HT1080 (cell line): ENCODE measurements around the gene HIP1R. TPM values are rescaled to one million over a fixed set of nuclear protein-coding genes. Genes with fewer than 3 reads are reported as not detected.
A peak's percentile ranks its signal among the peaks of the same experiment; 100 is the strongest.
"Not testable (repeated sequence)": the region's sequence is repeated elsewhere in the genome, so short reads cannot be mapped to it uniquely, and the experiment has no call there.

Experiments used
- DNase-seq: peaks from one replicate; pipeline ENCODE4 v3.0.0-alpha.2; 2015; ENCODE audit warnings: low read depth
- total RNA-seq: library from RNA; depleted of rRNA; stranded (reverse); fragments of >200 nt; shearing (Covaris generic); gene quantifications from 2 replicates; pipeline ENCODE4 v1.2.3, GENCODE V29; 2014

The HIP1R gene
- total RNA-seq, 1 experiment from 2014 or later: 30.1 TPM

DNA sequence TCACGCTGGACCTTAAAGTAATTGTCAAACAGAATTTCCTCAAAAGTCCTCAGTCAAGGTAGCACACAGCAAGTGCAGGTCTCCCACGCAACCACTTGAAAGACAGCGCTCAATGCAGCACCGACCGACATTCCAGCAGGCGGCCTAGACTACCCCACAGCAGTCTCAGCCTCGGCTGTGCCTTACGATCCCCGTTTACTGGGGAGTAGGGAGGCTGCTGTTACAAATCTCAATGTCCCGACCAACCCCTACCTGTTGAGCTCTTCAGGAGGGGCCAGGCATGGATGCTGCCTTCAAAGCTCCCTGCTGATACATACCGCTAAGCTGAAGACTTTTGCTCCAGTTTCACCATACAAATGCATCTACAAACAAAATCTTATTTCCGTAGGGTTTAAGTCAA lies 38.8 kb downstream of the HIP1R start:
- DNase-seq: no peak

DNA sequence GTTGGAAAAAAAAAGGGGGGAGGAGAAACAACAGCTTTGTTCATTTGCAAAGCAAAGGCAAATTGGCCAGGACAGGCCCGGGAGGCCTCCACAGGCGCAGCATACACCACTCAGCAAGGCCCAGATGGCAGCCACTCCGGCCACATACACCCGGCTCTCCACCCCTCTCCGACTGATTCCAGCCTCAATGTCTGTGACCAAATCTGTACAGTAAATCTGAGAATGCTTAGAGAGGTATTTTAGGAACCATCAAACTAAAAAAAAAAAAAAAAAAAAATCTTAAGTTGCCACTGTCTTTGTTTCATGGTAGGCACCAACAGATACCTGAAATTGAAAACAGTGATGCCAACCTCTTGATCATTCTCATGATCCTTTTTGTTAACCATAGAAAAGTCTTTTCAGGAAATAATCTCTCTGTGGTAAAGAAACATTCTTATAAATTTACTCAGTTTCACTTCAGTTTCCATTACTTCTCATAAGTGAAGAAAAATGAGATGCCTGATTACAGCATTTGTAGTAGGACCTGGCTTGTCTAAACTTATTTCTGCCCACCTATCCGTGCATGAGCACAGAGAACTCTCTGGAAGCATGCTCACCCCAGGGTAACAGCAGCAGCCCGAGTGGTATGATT lies 40.4 kb downstream of the HIP1R start:
- DNase-seq: no peak

DNA sequence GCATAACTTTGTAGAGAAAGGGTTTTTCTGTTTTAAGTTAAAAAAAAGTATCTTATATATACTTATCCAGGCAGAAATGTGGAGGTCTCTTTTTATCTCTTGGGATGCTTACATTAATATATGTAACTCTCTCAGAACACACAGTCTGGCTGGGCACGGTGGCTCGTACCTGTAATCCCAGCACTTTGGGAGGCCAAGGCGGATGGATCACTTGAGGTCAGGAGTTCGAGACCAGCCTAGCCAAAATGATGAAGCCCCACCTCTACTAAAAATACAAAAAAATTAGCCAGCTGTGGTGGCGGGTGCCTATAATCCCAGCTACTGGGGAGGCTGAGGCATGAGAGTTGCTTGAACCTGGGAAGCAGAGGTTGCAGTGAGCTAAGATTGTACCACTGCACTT lies 41.0 kb downstream of the HIP1R start:
- not testable (repeated sequence) for DNase-seq

DNA sequence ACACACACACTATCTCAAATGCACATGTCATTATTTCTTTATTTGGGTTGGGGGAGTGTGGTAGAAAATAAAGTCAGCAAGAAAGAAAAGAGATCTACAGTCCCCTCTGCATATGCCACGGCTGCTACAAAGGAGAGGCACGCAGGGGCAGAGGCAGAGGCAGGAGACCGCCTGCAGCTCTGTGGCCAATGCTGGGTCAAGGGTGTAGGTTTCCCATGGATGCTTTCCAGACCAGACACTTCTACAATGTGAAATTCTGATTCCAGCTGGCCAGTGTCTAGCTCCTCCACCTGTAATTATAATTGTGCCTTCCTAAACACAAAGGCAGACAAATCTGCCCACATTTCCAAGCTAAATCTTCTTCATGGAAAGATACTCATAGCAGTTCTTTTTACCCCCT lies 41.5 kb downstream of the HIP1R start:
- DNase-seq: no peak

DNA sequence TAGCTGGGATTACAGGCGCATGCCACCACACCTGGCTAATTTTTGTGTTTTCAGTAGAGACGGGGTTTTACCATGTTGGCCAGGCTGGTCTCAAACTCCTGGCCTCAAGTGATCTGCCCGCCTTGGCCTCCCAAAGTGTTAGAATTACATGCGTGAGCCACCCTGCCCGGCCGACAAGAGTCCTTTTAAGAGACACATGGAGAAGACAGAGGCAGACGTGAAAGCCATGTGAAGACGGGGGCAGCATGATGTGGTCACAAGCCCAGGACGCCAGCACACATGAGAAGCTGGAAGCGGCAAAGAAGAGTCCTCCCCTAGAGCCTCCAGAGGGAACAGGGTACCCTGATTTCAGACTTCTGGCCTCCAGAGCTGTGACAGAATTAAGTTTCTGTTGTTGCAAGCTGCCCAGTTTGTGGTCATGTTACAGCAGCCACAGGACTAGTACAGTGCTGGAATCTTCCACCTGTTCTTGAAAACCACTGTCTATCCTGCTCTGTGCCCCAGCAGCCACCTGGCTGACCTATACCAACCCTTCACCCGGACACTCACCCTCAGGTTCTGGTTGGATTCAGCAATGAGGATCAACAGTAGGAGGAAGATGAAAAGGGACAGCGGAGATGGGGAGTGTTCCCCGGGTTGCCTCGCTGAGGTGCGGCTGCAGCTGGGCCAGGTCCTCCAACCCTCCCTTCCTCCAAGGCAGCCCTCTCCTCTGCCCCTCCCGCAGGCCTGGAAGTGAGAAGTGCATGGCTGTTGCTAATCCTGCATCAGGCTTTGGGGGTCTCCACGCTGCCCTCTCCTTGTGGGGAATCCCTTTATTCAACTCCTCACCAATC lies 43.7 kb downstream of the HIP1R start:
- DNase-seq: no peak

DNA sequence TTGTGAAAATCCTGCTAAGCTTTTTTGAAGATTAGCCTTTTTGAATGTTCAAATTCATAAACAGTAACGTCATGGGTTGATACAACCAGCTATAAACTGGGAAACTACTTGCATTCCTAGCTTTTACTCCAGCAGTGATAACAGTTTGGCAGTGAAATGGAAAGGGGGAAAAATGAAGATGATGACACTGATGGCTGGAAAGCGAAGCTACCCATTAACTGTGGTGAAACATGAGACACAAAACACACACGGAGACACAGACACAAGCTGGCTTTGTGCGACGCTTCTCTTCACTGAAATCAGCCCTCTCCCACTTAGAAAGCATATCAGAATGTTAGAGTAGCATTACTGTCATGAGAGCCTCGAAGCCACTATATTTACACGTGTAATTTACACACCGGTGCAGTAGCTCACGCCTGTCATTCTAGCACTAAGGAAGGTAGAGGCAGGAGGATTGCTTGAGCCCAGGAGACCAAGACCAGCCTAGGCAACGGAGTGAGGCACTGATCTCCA lies 45.0 kb downstream of the HIP1R start:
- DNase-seq: no peak

DNA sequence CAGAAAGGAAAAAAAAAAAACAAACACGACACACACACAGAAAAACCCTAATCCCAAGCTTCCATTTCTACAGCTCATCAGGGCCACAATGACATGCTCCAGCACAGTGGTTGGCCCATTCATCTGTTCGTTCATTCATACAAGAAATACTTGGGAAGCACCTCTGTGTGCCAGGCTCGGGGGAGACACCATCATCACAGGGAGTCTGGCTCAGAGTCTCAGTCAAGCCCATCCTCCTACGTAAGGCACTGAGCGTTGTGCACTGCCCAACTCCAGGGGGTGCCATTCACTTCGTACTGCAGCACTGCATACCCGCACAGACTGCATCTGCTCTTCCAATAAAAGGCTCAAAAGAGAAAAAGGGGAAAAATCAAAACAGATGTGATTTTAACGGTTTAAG lies 45.4 kb downstream of the HIP1R start:
- DNase-seq: no peak

DNA sequence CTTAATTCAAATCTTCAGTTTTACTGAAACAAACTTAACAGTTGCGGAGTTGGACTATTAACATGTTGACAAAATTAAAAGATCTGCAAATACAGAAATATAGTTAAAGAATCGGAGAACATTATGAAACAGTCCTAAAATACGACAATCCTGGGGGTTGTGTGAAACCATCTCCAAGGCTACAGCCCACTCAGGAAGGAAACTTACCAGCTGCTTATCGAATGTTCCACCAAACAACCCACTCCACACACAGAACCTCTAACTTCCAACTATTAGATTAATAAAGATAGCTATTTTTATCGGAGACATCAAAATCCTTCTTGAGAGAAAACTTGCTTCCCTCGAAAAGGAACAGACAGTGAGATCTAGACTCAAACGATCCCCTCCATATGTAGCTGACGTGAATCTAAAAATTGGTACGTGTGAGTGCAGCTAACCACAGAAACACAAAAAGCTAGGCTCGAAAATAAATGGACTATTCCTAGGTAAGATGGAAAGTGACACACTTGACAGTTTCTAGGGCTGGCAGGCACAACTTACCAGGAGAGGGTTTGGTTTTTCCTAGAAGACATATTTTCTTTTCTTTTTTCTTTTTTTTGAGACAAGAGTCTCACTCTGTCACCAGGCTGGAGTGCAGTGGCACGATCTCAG lies 47.8 kb downstream of the HIP1R start:
- no peak for DNase-seq

DNA sequence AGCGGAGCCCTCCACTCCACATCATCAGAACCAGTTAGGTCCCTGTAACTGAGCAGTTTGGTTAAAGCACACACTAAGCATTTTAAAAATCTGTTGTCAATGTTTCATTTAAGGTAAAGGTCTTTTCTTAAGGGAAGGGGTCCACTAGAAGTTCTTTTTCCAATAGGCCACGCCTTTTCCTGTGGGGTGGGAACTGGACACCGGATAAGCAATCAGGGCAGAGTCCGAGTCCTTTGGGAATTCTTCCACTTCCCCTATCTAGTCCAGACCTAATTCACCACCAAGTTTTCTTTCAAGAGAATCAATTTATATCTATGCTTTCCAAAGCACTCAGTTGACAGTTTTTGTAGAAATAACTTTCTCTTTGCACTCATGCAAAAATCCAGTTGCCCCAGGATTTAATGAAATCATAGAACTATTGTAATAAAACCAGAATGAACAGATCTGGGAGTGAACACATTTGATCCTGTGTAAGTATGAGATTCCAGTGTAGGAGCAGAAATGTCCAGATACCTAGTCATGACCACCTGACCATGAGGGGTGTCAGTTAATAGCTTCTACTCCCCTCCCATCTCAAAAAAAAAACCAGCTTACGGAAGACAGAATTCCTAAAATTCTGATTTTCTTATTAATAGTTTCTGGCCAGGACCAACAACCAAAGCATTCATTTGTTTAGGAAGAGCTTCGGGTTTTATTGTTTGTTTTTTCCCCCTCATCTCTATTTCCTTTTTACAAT lies 49.0 kb downstream of the HIP1R start:
- no peak for DNase-seq

DNA sequence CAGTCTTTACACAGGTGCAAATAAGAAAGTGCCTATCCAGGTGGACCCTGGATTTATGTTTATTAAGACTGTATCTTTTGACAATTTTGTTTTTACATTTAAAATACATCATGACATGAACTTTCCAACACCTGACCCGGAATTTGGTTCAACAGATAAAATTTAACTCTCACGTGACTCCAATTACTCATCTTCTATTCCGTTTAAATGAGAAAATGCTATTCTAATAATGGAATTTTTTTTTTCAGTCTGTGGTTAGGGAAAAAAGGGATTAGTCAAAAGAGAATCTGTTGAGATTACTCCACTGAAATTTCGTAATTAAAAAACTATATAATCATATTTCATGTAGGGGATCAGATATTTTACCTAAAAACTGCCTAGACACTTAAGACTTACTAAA lies 49.6 kb downstream of the HIP1R start:
- DNase-seq: no peak

DNA sequence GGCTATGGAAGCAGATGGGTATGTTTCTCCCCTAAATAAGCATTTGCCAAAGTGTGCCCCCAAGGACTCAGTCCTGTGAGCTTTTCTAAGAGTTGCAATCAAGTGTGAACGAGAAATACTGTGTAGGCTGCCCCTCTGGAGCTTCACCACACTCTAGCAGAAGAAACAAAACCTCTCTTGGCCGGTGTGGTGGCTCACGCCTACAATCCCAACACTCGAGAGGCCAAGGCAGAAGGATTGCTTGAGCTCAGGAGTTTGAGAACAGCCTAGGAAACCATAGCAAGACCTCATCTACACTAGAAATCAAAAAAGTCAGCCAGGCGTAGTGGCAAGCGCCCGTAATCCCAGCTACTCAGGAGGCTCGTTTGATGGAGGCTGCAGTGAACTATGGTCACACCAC lies 50.9 kb downstream of the HIP1R start:
- DNase-seq: no peak

DNA sequence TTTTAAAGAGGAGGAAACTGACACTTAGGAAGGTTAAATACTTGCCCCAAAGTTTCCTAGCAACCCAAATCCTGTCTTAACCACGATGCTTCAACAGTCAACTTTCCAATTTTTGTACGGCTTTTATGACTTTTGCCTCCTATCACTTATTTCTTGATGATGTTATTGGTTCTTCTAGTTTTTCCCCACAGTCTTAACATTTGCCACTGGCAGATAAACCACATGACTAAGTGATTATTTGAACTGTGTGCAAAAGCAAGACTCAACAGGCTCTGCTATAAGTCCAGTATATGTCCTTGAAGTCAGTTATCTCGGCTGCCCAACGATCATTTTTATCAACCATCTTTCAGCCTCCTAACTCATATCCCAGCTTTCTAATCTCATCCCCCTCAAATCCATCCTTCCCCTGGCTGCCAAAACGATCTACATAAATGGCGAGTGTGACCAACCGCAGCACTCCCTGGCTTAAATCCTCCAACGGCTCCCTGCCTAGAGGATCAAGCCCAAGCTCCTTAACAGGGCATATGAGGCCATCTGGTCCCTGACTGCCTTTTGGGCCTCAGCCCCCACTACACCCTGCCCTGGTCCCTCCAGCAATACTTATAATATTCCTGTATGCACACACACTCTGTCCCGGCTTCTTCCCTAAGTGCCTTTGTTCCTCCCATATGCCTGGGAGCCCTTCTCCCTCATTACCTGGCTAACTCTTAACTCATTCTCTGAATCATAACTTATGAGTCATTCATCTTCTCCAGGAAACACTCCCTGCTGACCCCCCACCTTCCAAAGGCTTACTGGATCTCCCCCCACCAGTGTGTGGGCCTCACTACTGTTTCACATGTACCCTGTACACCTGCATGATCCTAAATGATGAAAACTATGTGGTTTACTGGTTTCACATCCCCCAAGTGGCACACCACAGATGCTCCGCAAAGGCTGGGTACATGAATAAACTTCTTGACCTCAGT lies 51.9 kb downstream of the HIP1R start:
- peak; percentile 94 for DNase-seq

DNA sequence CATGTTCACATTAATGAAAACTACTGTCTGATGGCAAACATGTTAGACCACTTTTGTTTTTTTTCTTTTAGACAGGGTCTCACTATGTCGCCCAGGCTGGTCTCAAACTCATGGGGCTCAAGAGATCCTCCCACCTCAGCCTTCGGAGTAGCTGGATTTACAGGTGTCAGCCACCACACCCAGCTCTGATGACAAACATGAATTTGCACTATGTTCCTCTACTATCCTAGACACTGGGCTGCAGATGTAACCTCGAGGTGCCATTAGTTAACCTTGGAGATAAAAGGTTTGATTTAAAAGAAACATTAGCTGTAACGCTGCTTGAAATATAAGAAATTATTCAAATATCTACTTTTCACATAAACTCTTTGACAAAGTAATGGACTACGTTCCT lies 52.6 kb downstream of the HIP1R start:
- no peak for DNase-seq

DNA sequence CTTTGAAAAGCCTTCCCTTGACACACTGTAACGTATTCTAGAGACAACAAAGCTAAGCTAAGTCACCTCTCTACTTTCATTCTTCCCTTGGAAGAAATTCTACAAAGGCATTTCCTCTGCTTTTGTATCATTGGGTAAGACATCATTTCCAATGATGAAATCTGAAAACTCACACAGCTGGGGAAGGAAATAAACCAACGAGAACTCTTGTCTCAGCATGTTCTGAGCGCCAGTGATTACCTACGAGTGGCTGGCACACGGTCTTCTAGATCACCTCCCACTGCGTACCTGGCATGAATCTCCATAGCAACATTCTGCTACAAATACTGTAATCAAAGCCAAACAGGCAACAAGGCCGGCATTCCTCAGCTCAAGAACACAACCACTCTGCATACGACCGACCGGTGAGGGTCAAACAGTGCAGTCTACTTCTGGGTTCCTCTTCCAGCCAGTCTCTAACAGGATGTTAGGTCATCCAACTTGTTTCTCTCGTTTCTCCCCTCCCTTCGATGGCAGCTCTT lies 53.0 kb downstream of the HIP1R start:
- peak; percentile 83 for DNase-seq

DNA sequence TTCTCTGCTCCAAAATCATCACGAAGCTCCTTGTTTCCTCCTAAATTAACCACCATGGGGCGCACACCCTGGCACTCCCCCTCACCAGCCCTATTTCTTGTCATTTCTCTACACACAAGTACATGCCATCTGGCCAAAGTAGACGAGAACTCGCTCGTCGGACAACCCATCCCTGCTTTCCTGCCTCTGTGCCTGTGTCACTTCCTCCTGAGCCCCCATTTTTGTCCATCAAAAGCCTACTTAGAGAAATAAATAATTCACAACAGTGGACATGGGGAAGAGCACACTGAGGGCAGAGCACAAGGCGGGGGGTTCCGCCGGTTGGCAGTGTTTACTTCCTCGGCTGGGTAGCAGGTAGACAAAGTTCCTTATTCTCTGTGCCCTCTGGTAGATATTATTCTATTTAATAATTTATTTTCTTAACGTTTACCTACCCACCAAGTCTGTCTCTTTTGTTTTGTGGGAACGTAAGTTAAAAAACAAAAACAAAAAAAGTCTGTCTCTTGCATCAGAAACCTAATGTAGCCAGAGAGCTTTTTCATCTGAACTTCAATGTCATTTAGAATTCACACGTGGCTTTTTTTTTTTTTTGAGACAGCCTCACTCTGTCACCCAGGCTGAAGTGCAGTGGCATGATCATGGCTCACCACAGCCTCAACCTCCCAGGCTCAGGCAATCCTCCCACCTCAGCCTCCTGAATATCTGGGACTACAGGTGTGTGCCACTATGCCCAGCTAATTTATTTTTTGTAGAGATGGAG lies 54.7 kb downstream of the HIP1R start:
- no peak for DNase-seq

DNA sequence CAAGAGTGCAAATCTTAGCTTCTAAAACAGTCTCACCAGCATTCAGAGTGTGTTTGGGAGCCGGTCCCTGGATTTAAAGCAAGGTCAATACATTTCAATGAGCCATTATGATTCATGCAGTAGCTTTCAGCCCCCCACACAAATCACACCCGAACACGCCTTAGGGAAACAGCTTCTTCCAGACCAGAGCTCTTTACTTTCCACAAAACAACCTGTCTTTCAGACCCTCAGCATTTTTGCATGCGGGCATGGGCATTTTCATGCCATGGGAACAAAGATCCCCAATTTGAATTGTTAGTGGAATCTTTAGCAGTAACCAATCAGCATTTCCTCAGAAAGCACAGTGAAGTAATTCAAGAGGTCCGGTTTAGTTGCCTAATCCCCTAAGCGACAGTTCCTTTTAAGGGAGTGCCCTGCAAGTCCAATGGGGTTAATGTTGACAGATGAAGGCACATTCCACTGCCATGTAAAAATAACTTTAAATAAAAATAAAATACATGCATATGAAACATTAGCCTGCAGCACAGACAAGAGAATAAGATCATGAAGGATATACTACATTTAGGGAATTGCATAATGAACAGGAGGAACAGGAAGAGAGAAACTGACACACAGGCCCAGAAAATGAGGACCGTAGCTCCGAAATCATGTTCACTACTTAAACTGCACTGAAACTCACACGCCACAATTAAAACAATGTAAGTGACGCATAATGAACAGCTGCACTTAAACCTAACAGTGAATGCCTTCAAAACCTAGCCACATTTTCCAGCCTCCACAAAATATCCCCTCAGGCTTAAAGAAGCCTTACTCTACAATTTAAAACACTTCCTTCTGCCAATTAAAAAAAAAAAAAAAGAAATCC lies 56.6 kb downstream of the HIP1R start:
- peak; percentile 79 for DNase-seq

DNA sequence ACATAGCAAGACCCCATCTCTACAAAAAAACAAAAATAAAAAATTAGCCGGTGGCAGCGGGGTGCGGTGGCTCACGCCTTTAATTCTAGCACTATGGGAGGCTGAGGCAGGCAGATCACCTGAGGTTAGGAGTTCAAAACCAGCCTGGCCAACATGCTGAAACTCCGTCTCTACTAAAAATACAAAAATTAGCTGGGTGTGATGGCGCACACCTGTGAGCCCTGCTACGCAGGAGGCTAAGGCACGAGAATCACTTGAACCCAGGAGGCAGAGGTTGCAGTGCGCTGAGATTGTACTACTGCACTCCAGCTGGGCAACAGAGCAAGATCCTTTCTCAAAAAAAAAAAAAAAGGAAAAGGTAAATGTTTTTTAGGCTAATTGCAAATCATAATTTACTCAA lies 57.5 kb downstream of the HIP1R start:
- not testable (repeated sequence) for DNase-seq
